Muscle of back (tissue), 11 donors: ENCODE data around the gene SMIM1. TPM values are rescaled to one million over a fixed set of nuclear protein-coding genes. Genes with fewer than 3 reads are reported as not detected.

Experiments
- DNase-seq, 3 donors: peaks; one replicate each; pipeline versions ENCODE4 v3.0.0 to v3.0.0-alpha.2; 2013
- polyA plus RNA-seq, 10 donors: library from polyadenylated mRNA; unstranded; fragments of 120-200 nt; gene quantifications; one replicate each; pipeline ENCODE4 v1.2.1, GENCODE V29; 2013; ENCODE audit not compliant: insufficient read length in 10 of 10

SMIM1 gene
- polyA plus RNA-seq, 10 donors, result 1.6 to 5.7 (median 3.3) TPM

- DNase-seq, result no peak
Observed at GRCh38 chr1:3753656-3754454, 18.7 kb upstream of the SMIM1 start.

GRCh38 chr1:3756394-3756793 is 16.2 kb upstream of the SMIM1 start:
- no peak for DNase-seq

- DNase-seq, result no peak
Observed at GRCh38 chr1:3759164-3759563, 13.4 kb upstream of the SMIM1 start.

- no peak for DNase-seq
Observed at GRCh38 chr1:3759796-3760195, 12.8 kb upstream of the SMIM1 start.

- DNase-seq, result no peak
Observed at GRCh38 chr1:3761296-3762010, 11.1 kb upstream of the SMIM1 start.

- no peak for DNase-seq
Observed at GRCh38 chr1:3762151-3762872, 10.2 kb upstream of the SMIM1 start.

GRCh38 chr1:3762873-3763228 is 9.7 kb upstream of the SMIM1 start:
- no peak for DNase-seq

- DNase-seq, result no peak
Observed at GRCh38 chr1:3763351-3764125, 9.0 kb upstream of the SMIM1 start.

- no peak for DNase-seq
Observed at GRCh38 chr1:3767328-3767925, 5.1 kb upstream of the SMIM1 start.

GRCh38 chr1:3768811-3769390 is 3.6 kb upstream of the SMIM1 start:
- DNase-seq, result no peak

- no peak for DNase-seq
Observed at GRCh38 chr1:3770047-3770765, 2.3 kb upstream of the SMIM1 start.

- peak in 1 of 3 donors; percentile 30 for DNase-seq
Observed at GRCh38 chr1:3771108-3772026, 1.2 kb upstream of the SMIM1 start.

- DNase-seq, result peak; percentile 61 to 85 (median 74)
Observed at GRCh38 chr1:3772027-3772714, 378 bp upstream of the SMIM1 start.

- DNase-seq, result peak in 1 of 3 donors; percentile 42
Observed at GRCh38 chr1:3773572-3774275, 1.2 kb downstream of the SMIM1 start.

GRCh38 chr1:3774276-3774945 is 1.9 kb downstream of the SMIM1 start:
- DNase-seq, result no peak

GRCh38 chr1:3774946-3775489 is 2.5 kb downstream of the SMIM1 start:
- DNase-seq, result no peak
